Measurements from ENCODE around the gene PKDCC.
"Not testable (repeated sequence)": the region's sequence is repeated elsewhere in the genome, so short reads cannot be mapped to it uniquely, and the experiment has no call there.

Gene PKDCC

GRCh38 chr2:42067521-42067920, 19.7 kb downstream of the PKDCC start:
- no peak for DNase-seq

DNA sequence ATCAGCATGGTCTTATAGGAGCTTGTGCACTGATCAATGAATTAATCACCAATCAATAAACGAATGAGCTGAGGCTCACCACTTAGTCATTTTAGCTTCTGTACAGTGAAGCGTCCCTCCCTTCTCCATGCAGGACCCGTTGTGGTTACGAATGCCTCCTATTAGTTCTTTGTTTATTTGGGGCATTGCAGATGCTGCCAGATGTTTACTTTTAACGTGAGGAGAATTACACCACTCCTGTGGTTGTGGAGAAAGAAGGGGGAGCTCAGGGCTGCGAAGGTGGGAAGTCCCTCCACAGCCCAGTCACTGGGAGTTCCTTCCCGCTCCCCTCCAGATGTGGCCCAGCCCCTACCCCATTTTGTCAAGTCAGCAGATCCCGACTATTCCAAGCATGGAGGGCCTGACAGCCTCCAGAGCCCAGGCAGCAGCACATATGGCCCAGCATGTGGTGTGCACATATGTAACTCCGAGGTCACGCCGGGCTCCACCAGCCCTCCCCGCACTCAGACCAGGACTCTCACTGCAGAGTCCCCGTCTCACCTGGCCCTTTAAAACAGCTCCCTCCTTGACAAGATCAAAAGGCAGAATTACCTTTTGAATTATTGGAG, 20.9 kb downstream of the PKDCC start:
- DNase-seq, result no peak

DNA sequence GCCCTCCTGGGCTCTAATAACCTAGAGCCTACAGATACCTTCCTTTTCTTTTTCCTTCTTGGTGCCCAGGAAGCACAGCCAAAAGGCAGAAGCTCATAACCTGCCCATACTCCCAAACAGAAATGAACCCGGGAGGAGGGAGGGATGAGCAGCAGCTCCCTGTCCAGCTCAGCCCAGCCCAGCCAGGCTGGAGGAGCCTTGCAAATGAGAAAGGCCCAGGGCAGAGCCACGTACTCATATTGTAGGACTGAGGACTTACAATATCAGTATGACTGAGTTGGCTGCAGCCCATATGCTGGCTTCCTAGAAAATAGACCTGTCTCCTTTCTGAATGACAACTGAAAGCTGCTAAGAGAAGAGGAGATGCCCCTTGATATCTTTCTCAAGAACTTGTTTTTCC, 21.7 kb downstream of the PKDCC start:
- DNase-seq, result no peak

GRCh38 chr2:42071791-42072190, 24.0 kb downstream of the PKDCC start:
- no peak for DNase-seq

GRCh38 chr2:42072349-42073118, 24.7 kb downstream of the PKDCC start:
- no peak for DNase-seq

DNA sequence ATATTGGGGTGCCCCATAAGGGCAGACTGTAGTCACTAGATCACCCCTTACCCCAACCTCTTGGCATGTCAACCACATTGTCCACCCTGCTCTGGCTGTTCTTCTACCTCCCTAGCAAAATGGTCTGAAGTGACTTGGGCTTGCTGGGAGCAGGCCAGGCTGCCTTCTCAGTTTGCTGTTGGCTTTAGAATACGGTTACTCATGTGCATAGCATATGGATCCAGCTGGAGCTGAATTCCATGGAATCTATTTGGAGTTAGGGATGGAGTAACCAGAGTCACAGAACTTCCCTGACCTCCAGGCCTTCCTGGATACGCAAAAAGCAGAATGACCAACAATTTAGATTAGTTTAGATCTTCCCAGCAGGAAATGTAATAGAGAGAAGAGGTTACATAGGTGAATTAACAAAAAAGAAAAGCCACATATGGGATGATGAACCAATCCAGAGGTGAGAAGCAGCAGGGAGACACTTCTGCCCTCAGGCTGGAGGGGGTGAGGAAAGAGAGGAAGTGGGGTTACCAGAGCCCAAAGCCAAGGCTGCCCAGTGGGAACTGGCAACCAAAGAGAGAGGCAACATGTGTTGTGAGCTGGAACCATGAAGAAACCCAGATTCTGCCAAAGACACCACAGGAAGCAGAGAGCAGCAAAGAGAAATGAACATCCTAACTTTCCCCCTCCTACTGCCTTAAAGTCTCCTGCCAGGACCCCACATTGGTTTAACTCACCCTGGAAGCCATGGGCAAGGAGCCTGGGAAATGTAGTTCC, 26.1 kb downstream of the PKDCC start:
- no peak for DNase-seq

- DNase-seq, result no peak
Measured at GRCh38 chr2:42074661-42075060, 26.8 kb downstream of the PKDCC start.

- DNase-seq, result no peak
Measured at GRCh38 chr2:42076357-42077225, 28.8 kb downstream of the PKDCC start.

DNA sequence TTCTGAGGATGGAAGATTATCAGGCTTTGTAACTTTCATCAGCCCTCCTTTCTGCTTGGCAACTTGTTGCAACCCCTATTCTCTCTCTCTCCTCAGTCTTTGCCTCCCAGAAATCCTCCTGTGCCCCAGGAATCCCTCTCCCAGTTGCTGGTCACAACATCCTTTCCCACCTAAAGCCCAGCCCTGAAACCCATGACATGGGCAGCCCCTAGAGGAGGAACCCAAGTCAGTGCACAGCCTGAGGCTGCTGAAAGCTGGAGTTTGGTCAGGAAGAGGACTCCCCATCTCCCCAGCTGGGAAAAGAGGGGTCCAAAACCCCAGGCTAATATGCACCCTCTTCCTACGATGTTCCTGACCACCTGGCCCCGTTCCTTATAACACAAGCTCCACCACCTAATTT, 29.5 kb downstream of the PKDCC start:
- no peak for DNase-seq

DNA sequence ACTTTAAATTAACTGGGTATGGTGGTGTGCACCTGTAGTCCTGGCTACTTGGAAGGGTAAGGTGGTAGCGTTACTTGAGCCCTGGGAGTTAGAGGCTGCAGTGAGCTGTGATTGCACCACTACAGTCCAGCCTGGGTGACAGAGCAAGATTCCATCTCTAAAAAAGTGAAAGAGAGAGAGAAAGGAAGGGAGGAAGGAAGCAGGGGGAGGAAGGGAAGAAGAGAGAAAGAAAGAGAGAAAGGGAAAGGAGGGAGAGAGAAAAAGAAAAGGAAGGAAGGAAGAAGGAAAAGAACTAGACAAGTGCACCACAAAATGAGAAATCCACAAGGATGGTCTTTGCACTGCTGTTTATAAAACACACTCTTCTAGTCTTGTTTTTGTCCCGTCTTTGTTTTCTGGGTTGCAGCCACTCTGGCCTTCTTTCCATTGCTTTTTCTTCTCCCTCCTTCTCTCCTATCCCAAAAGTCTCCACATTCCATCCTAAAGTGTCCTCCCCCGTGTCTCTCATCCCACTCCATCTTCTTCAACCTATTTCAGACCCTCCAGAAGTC, 32.0 kb downstream of the PKDCC start:
- no peak for DNase-seq

- not testable (repeated sequence) for DNase-seq
Measured at GRCh38 chr2:42081151-42081550, 33.3 kb downstream of the PKDCC start.

DNA sequence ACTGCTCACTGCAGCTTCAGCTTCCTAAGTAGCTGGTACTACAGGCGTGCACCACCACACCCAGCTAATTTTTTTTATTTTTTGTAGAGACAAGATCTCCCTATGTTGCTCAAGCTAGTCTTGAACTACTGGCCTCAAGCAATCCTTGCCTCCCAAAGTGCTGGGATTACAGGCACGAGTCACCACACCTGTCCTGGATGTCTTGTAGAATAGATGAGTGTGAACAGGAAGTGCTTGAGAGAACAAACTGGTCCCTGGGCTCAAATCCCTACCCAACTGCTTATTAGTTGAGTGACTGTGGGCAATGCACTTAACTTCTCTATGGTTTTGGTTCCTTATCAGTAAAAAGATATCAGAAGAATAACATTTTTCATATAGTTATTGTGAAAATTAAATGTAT, 34.2 kb downstream of the PKDCC start:
- no peak for DNase-seq

GRCh38 chr2:42084231-42084671, 36.4 kb downstream of the PKDCC start:
- DNase-seq, result no peak

DNA sequence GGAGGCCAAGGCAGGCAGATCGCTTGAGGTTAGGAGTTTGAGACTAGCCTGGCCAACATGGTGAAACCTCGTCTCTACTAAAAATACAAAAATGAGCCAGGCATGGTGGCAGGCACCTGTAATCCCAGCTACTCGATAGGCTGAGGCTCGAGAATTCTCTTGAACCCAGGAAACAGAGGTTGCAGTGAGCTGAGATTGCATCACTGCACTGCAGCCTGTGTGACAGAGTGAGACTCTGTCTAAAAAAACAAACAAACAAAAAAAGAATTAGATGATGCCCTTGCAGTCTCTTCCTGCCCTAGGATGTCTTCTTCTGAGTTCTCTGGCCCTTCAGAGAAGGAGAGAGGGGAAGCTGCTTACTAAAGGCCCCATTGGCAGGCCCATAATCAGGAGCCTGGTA, 37.2 kb downstream of the PKDCC start:
- not testable (repeated sequence) for DNase-seq

DNA sequence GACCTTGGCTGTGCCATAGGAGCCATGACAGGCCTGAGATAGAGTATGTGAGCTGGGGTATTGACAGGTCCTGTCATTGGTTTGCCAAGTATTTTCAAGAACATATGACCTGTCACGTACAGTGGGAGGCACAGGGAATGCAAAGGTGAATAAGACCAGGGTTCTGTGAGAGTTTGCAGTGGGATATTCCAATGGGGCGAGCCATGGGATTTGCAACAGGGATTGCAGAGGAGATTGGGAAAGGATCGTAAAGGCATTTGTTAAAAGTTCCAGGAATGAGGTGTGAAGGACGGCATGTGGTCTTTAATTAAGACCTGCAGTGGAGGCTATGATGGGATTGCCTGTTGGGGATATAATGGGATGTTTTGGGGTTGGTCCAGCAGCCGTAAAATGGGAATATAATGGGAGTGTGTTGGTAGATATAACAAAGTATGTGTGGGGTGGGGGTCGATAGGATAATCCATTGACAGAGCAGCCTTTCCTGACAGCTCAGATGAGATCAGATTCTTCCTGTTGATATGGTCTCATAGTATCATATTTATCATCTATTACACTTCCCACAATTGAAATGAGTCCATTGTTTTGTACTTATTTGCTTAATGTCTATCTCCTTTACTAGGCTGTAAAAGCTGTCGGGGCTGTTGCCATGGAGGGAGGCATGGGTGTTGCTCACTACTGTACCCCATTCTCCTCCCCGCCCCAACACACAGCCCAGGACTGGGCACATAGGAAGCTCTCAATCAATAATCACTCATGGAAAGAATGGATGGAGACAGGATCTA, 38.1 kb downstream of the PKDCC start:
- DNase-seq, result no peak

DNA sequence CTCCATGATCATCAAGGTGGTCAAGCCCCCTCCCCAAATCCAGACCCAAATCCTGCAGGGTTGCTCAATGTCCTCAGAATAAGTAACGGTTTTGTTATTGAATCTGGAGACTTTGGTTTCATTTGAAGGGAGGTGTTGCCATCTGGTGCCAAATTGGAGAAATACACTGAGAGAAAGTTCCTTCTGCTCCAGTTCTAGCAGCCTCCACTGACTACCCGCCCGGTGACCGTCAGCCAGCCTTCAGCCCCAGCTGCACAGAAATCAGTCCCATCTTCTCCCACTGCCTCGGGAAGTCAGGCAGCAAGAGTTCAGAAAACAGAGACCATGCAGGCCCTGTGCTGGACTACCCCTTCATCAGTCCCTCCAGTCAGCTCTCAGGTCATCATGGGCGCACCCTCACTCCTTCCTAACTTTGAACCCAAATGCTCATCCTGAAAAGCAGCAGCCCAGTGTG, 38.7 kb downstream of the PKDCC start:
- no peak for DNase-seq

DNA sequence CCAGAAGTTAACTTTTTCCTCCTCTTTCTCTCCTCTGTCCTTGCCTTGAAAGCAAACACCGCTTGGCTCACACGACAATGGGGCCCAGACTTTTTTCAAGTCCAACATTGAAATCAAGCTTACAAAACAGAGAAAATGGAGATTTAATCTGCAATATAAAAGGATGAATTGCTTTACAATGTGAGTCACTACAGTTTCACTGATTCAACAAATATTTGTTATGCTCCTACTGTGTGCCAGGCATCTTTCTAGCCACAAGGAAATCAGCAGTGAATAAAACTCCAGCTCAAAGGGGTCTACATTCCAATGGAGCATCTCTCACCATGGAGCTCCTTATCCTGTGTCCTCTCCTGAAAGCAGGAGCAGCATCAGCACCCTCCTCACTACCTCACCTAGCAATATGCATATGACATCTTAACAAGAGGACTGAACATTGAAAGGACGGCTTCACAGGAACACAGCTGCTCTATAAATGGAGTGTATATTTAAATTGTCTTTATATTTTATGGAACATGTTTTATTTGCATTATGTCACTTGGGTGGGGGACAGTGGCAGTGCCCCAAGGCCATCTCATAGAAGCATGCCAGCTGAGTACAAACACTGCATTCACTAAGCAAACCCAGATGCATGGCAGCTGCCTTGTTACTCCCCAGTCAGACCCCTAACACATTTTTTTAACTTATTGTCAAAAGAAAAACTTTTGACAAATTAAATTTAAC, 39.5 kb downstream of the PKDCC start:
- no peak for DNase-seq

DNA sequence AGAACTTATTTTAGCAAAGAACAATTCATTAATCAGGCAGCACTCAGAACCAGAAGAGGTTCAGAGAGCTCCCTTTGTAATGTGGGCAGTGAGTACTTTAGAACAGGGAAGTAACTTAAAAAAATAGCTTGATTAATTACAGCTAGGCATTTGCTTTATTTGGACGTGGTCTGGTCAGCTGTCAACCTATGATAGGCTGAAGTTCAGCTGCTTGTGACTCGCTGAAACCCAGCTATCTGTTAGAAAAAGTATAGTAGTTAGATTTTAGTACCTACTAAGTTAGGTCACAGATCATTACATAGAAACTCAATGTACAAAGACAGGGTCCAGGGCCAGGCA, 40.0 kb downstream of the PKDCC start:
- DNase-seq, result no peak

DNA sequence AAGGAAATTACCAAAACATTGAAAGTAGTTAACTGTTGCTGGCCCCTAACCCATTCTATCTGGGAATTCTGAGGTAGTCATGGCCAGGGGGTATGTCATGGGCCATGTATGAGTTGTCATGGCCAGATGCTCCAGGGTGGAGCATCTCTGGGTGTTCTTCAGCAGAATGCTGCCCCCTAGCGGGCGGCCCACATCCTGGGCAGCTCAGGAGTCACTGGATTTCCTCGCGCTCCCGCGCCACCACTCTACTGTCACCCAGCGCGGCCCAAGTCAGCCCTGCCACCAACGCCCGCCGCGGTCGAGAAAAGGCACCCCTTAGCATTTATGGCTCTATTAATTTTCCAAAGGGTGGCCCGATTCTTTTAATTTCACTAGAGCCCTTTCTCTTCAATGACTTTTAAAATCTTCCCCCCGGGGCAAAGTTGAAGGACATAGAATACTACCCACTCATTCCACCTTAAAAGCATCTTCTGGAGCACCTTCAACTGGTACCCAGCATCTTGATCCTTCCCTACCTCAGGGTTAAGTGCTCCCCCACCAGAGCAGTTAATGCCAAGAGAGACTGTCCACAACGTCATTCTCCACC, 41.6 kb downstream of the PKDCC start:
- DNase-seq, result no peak

DNA sequence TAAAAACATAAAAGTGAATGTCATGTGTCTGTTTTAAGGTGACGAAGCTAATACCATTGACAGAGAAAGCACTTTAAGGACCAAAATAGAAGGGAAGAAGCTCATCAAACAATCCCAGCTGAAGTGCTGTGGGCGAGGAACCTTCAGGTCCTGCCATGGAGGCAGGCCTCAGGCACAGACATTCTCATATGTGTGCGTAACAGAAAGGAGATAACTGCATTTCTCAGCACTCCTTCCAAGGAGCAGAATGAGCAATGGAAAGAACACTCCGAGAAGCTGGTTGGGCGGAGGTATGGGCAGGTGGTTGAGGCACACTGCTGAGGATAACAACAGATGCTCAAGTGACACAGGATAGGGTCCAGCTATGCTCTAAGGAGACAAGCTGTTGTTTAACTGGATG, 42.4 kb downstream of the PKDCC start:
- no peak for DNase-seq

DNA sequence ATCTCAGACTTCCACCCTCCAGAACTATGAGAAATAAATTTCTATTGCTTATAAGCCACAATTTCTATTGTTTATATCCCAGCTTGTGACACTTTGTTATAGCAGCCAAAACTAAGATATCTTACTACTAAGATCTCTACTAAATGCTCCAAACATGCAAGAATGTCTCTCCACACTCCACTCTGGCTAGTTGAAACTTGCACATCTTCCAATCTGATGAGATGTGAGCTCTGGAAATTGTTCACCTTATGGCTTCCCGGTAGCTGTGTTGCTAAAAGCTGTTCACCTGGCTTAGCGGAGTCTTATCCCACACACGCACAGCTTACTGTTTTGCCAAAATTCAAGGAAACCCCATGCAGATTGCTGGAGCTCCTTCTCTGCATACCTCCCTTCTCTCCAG, 43.9 kb downstream of the PKDCC start:
- DNase-seq, result no peak

Measured in GF-D8 (cell line).